Naive B cell (primary cell): ENCODE measurements around the gene HERPUD1. TPM values are rescaled to one million over a fixed set of nuclear protein-coding genes. Genes with fewer than 3 reads are reported as not detected.

Experiments used
- ATAC-seq, 2 donors: fragments of 150-1000 bp; cut with Tn5 transposase; 2 replicates each; pipeline ENCODE4 v1.10.0; 2021; ENCODE audit warnings: low read depth in 2 of 2, mild to moderate bottlenecking in 2 of 2, moderate library complexity in 2 of 2
- DNase-seq: peaks from one replicate; pipeline ENCODE4 v3.0.0; 2022
- H3K27ac Mint-ChIP-seq, 6 donors: one replicate each; pipeline ENCODE4 v1.8.0; 2020 to 2022; ENCODE audit warnings: mild to moderate bottlenecking in 6 of 6, mixed read lengths in 6 of 6, moderate library complexity in 5 of 6, inconsistent platforms in 2 of 6
- H3K27me3 Mint-ChIP-seq, 3 donors: one replicate each; pipeline ENCODE4 v1.8.0; 2021 to 2022; ENCODE audit warnings: mixed read lengths in 3 of 3, mild to moderate bottlenecking in 1 of 3
- H3K36me3 Mint-ChIP-seq, 2 donors: one replicate each; pipeline ENCODE4 v1.8.0; 2020 to 2022; ENCODE audit warnings: mixed read lengths in 2 of 2, inconsistent platforms in 1 of 2, mild to moderate bottlenecking in 1 of 2
- H3K4me1 Mint-ChIP-seq, 3 donors: one replicate each; pipeline ENCODE4 v1.8.0; 2020 to 2022; ENCODE audit warnings: mixed read lengths in 3 of 3, inconsistent platforms in 1 of 3, mild to moderate bottlenecking in 1 of 3, moderate library complexity in 1 of 3
- H3K4me3 Mint-ChIP-seq, 8 donors: one replicate each; pipeline ENCODE4 v1.8.0; 2020 to 2022; ENCODE audit warnings: mild to moderate bottlenecking in 8 of 8, mixed read lengths in 8 of 8, moderate library complexity in 8 of 8, inconsistent platforms in 2 of 8
- H3K9me3 Mint-ChIP-seq, 7 donors: one replicate each; pipeline ENCODE4 v1.8.0; 2020 to 2022; ENCODE audit warnings: mixed read lengths in 7 of 7, mild to moderate bottlenecking in 5 of 7, inconsistent platforms in 2 of 7, moderate library complexity in 1 of 7
- polyA plus RNA-seq, 6 donors: library from polyadenylated mRNA; unstranded; fragments of 300-500 nt; fragmentation: Illumina TruSeq; gene quantifications; one replicate each; pipeline ENCODE4 v1.2.3, GENCODE V29; 2021; ENCODE audit warnings: low read depth in 6 of 6

The HERPUD1 gene
- polyA plus RNA-seq, 6 donors from 2014 or later: 235 to 1,138 (median 264) TPM

- Mint-ChIP-seq H3K4me1 (peaks cover 17 to 43% (median 30%) of the 10 kb centered on the region in 3 donors), H3K27ac (peak overlapping the region in 5 of 6 donors; percentile 41 to 90 (median 81)), H3K36me3 (peaks cover 6% of the 10 kb centered on the region in 2 donors), H3K9me3 (no peaks in the 10 kb centered on the region), H3K4me3 (no peak overlapping the region), H3K27me3 (no peaks in the 10 kb centered on the region)
- no peak for ATAC-seq
- no peak for DNase-seq
These were observed 13.3 kb downstream of the HERPUD1 start for GRCh38 chr16:56944954-56945839.

GRCh38 chr16:56945847-56946527 lies 14.0 kb downstream of the HERPUD1 start:
- Mint-ChIP-seq H3K36me3 (peaks cover 6% of the 10 kb centered on the region in 2 donors), H3K4me3 (peak overlapping the region in 1 of 8 donors; percentile 47), H3K9me3 (no peaks in the 10 kb centered on the region), H3K4me1 (peaks cover 25 to 43% (median 35%) of the 10 kb centered on the region in 3 donors), H3K27ac (peak overlapping the region in 1 of 6 donors; percentile 86), H3K27me3 (no peaks in the 10 kb centered on the region)
- DNase-seq: no peak
- no peak for ATAC-seq

- Mint-ChIP-seq H3K27ac (peak overlapping the region; percentile 2 to 86 (median 68)), H3K36me3 (peaks cover 6% of the 10 kb centered on the region in 2 donors), H3K4me3 (no peak overlapping the region), H3K4me1 (peaks cover 33 to 50% (median 41%) of the 10 kb centered on the region in 3 donors), H3K9me3 (no peaks in the 10 kb centered on the region), H3K27me3 (no peaks in the 10 kb centered on the region)
- DNase-seq (no peak), ATAC-seq (no peak)
These were observed 15.0 kb downstream of the HERPUD1 start for GRCh38 chr16:56946767-56947603.

GRCh38 chr16:56947604-56947995 lies 15.7 kb downstream of the HERPUD1 start:
- Mint-ChIP-seq H3K4me3 (peak overlapping the region in 1 of 8 donors; percentile 1), H3K4me1 (peaks cover 33 to 51% (median 45%) of the 10 kb centered on the region in 3 donors), H3K9me3 (no peaks in the 10 kb centered on the region), H3K27me3 (no peaks in the 10 kb centered on the region), H3K36me3 (peaks cover 6% of the 10 kb centered on the region in 2 donors), H3K27ac (peak overlapping the region in 4 of 6 donors; percentile 32 to 86 (median 67))
- no peak for DNase-seq
- no peak for ATAC-seq

- Mint-ChIP-seq H3K27me3 (no peaks in the 10 kb centered on the region), H3K9me3 (no peaks in the 10 kb centered on the region), H3K36me3 (peaks cover under 1 to 6% of the 10 kb centered on the region in 2 donors), H3K27ac (peak overlapping the region in 5 of 6 donors; percentile 29 to 86 (median 83)), H3K4me1 (peaks cover 28 to 49% (median 48%) of the 10 kb centered on the region in 3 donors), H3K4me3 (no peak overlapping the region)
- ATAC-seq: no peak
- DNase-seq: no peak
These were observed 16.3 kb downstream of the HERPUD1 start for GRCh38 chr16:56948234-56948633.

- no peak for DNase-seq
- H3K27ac Mint-ChIP-seq: peak overlapping the region; percentile 77 to 99 (median 88)
- H3K36me3 Mint-ChIP-seq: peaks cover 0 to 6% of the 10 kb centered on the region in 2 donors
- no peaks in the 10 kb centered on the region for H3K9me3 Mint-ChIP-seq
- peak overlapping the region in 3 of 8 donors; percentile 29 to 70 (median 51) for H3K4me3 Mint-ChIP-seq
- no peaks in the 10 kb centered on the region for H3K27me3 Mint-ChIP-seq
- ATAC-seq: no peak
- peaks cover 28 to 48% (median 44%) of the 10 kb centered on the region in 3 donors for H3K4me1 Mint-ChIP-seq
These were observed 18.1 kb downstream of the HERPUD1 start for GRCh38 chr16:56950051-56950450.

GRCh38 chr16:56950455-56950854 lies 18.5 kb downstream of the HERPUD1 start:
- no peak for ATAC-seq
- Mint-ChIP-seq H3K4me3 (peak overlapping the region in 6 of 8 donors; percentile 51 to 86 (median 67)), H3K36me3 (peaks cover 0 to 6% of the 10 kb centered on the region in 2 donors), H3K27me3 (no peaks in the 10 kb centered on the region), H3K4me1 (peaks cover 28 to 48% (median 43%) of the 10 kb centered on the region in 3 donors), H3K9me3 (no peaks in the 10 kb centered on the region), H3K27ac (peak overlapping the region; percentile 77 to 99 (median 94))
- DNase-seq: no peak

- Mint-ChIP-seq H3K4me3 (peak overlapping the region; percentile 25 to 86 (median 68)), H3K36me3 (peaks cover 0 to 6% of the 10 kb centered on the region in 2 donors), H3K27ac (peak overlapping the region; percentile 80 to 99 (median 96)), H3K4me1 (peaks cover 28 to 48% (median 43%) of the 10 kb centered on the region in 3 donors), H3K27me3 (no peaks in the 10 kb centered on the region), H3K9me3 (no peaks in the 10 kb centered on the region)
- DNase-seq (peak; percentile 90), ATAC-seq (peak; percentile 95 to 96)
These were observed 19.2 kb downstream of the HERPUD1 start for GRCh38 chr16:56950881-56951771.

GRCh38 chr16:56953006-56953405 lies 21.1 kb downstream of the HERPUD1 start:
- Mint-ChIP-seq H3K4me3 (no peak overlapping the region), H3K27me3 (no peaks in the 10 kb centered on the region), H3K36me3 (no peaks in the 10 kb centered on the region), H3K27ac (peak overlapping the region in 3 of 6 donors; percentile 55 to 80 (median 64)), H3K4me1 (peaks cover 22 to 39% (median 36%) of the 10 kb centered on the region in 3 donors), H3K9me3 (no peaks in the 10 kb centered on the region)
- no peak for ATAC-seq
- no peak for DNase-seq

- no peak for DNase-seq
- Mint-ChIP-seq H3K4me1 (peaks cover 7 to 19% (median 18%) of the 10 kb centered on the region in 3 donors), H3K4me3 (no peak overlapping the region), H3K27ac (peak overlapping the region in 1 of 6 donors; percentile 72), H3K27me3 (no peaks in the 10 kb centered on the region), H3K36me3 (no peaks in the 10 kb centered on the region), H3K9me3 (no peaks in the 10 kb centered on the region)
- no peak for ATAC-seq
These were observed 24.1 kb downstream of the HERPUD1 start for GRCh38 chr16:56956076-56956475.

- Mint-ChIP-seq H3K4me3 (no peak overlapping the region), H3K36me3 (no peaks in the 10 kb centered on the region), H3K9me3 (no peaks in the 10 kb centered on the region), H3K27me3 (no peaks in the 10 kb centered on the region), H3K27ac (peak overlapping the region in 1 of 6 donors; percentile 72), H3K4me1 (peaks cover under 1 to 12% (median 12%) of the 10 kb centered on the region in 3 donors)
- ATAC-seq (peak in 1 of 2 donors; percentile 27), DNase-seq (no peak)
These were observed 24.8 kb downstream of the HERPUD1 start for GRCh38 chr16:56956756-56957155.

GRCh38 chr16:56960681-56961281 lies 28.8 kb downstream of the HERPUD1 start:
- Mint-ChIP-seq H3K4me1 (peaks cover 14 to 16% (median 16%) of the 10 kb centered on the region in 3 donors), H3K4me3 (no peak overlapping the region), H3K27ac (peak overlapping the region in 2 of 6 donors; percentile 30 to 47), H3K36me3 (no peaks in the 10 kb centered on the region), H3K27me3 (no peaks in the 10 kb centered on the region), H3K9me3 (no peaks in the 10 kb centered on the region)
- no peak for ATAC-seq
- no peak for DNase-seq
